ENCODE results near the gene SPEF2.
"Not testable (repeated sequence)": the region's sequence is repeated elsewhere in the genome, so short reads cannot be mapped to it uniquely, and the experiment has no call there.

SPEF2 gene

DNA sequence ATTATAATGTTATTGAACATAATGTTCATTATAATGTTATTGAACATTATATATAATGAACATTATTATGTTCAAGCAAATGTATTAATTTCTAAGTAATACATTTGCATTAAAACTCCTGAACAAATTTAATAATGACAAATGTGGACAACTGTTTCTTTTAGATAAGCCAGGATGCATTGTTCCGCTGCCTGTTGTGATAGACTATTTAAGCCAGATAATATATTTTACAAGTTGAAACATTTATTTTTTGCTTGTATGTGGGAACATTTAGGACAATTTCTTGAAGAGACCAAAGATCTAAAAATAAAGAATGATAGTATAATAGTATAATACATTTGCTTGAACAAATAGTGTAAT is 54.6 kb downstream of the SPEF2 start:
- not testable (repeated sequence) for H3K27ac Mint-ChIP-seq; DNase-seq (ENCODE audit: low spot score in 2 of 2); H3K9me3 Mint-ChIP-seq; ATAC-seq; H3K4me3 Mint-ChIP-seq
- Mint-ChIP-seq H3K4me1 (peaks cover 51% of the 10 kb centered on the region), H3K36me3 (peaks cover 17% of the 10 kb centered on the region)

DNA sequence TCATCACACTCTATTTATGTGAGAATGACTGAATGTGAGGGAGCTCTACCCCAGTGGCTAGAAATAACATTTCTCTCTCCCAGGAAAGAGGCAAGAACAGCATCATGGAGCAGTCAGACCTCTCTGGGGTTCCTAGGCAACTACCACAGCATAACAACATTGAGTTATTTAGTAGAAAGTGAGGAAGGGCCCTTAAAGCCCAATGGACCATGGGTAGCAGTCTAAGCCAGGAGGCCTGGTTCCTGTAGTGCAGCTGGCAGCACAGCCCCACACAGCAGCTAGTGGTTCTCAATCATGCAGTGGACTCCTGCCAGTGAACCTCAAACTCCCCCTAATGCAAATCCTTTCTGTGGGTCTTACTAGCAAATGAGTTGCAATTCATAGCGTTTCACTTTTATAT is 55.3 kb downstream of the SPEF2 start:
- ATAC-seq: peak; percentile 85
- Mint-ChIP-seq H3K4me3 (no peak overlapping the region), H3K27ac (peak overlapping the region; percentile 75), H3K9me3 (no peaks in the 10 kb centered on the region), H3K36me3 (peaks cover 12% of the 10 kb centered on the region), H3K4me1 (peaks cover 51% of the 10 kb centered on the region)
- peak in 1 of 2 donors; percentile 58 for DNase-seq (ENCODE audit: low spot score in 2 of 2)

DNA sequence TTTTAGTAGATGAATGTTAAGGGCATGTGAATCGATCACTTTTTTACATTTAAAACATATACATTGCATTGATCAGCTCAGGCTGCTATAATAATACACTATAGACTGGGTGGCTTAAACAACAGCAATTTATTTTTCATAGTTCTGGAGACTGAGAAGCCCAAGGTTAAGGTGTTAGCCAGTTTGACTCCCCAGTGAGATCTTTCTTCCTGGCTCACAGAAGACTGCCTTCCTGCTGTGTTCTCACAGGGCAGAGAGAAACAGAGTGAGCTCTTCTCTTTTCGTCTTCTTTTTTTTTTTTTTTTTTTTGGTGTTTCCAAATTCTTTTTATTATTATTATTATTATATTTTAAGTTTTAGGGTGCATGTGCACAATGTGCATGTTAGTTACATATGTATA is 56.4 kb downstream of the SPEF2 start:
- ATAC-seq (no peak), DNase-seq (ENCODE audit: low spot score in 2 of 2) (no peak)
- Mint-ChIP-seq H3K9me3 (no peaks in the 10 kb centered on the region), H3K36me3 (peaks cover 6% of the 10 kb centered on the region), H3K4me1 (peaks cover 42% of the 10 kb centered on the region), H3K27ac (peak overlapping the region; percentile 75), H3K4me3 (no peak overlapping the region)

DNA sequence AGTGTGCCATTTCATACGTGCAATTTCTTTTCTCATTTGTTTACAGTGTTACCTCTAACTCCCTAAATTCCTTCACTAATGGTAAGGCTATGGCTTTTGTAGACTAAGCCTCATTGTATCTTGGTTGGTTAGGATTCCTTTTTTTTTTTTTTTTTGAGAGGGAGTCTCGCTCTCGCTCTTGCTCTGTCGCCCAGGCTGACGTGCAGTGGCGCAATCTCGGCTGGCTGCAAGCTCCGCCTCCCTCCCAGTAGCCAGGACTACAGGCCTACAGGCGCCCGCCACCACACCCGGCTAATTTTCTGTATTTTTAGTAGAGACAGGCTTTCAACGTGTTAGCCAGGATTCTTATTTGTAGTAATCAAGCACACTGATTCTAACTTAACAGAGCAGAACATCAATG is 57.7 kb downstream of the SPEF2 start:
- ATAC-seq (no peak), DNase-seq (ENCODE audit: low spot score in 2 of 2) (no peak)
- no peak overlapping the region for H3K4me3 Mint-ChIP-seq
- H3K36me3 Mint-ChIP-seq: no peaks in the 10 kb centered on the region
- H3K9me3 Mint-ChIP-seq: no peaks in the 10 kb centered on the region
- H3K4me1 Mint-ChIP-seq: peaks cover 31% of the 10 kb centered on the region
- H3K27ac Mint-ChIP-seq: no peak overlapping the region

DNA sequence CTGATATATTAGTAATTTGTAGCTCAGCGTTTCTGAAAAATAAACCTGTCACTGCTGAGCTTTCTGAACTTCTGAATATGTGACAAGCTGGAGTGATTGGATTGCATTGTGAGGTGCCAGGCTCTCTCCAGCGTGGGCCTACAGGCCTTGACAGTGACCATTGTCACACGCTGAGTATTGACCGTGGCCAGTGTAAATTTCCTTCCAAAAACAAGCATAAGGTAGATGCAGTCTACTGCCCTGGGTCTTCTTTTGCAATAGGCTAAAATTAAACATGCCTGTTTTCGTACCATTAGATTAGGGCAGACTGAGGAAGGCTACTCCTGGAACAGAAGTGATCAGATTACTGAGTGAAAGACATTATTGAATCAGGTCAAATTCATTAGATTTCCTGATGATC is 60.2 kb downstream of the SPEF2 start:
- DNase-seq (ENCODE audit: low spot score in 2 of 2): no peak
- H3K27ac Mint-ChIP-seq: no peak overlapping the region
- H3K9me3 Mint-ChIP-seq: no peaks in the 10 kb centered on the region
- H3K4me3 Mint-ChIP-seq: no peak overlapping the region
- peaks cover 17% of the 10 kb centered on the region for H3K4me1 Mint-ChIP-seq
- no peaks in the 10 kb centered on the region for H3K36me3 Mint-ChIP-seq
- no peak for ATAC-seq

DNA sequence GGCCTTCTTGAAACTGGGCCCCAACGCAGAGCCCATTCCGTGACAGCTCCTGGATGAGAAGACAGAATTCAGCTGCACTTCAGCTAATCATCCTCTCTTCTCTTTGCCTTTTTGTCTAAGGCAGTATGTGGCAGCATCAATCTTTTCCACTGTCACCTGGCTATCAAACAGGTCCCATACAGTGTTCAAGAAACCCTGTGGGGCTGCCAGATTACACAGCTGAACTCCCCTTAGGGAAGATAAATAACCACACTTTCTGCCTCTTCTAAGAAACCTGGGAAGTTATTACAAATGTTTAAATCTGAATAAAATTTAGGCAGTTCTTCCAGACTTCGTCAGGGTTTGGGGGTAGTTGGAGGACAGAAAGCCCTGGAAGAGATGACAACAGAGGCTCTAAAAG is 61.0 kb downstream of the SPEF2 start:
- Mint-ChIP-seq H3K9me3 (no peaks in the 10 kb centered on the region), H3K4me3 (no peak overlapping the region), H3K4me1 (peaks cover 9% of the 10 kb centered on the region), H3K36me3 (no peaks in the 10 kb centered on the region), H3K27ac (no peak overlapping the region)
- ATAC-seq (no peak), DNase-seq (ENCODE audit: low spot score in 2 of 2) (no peak)

DNA sequence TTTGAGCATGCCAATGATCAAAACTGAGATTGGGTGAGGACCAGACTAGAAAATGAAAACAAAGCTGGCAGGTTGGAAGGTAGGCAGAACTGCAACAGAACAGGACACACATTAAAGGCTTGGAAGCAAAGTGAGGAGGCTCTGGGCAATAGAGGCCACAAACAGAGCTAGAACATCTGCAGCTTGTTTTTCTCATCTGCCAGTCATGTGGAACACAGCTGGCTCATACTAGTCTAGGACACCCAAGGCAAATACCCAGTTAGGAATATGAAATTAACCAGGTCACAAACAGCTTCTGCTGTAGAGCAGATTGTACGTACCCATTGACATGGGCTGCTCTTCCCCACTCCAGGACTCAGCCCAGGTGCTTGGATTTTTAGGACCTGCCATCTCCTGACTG is 61.7 kb downstream of the SPEF2 start:
- H3K4me1 Mint-ChIP-seq: peaks cover 4% of the 10 kb centered on the region
- no peaks in the 10 kb centered on the region for H3K9me3 Mint-ChIP-seq
- DNase-seq (ENCODE audit: low spot score in 2 of 2): no peak
- no peaks in the 10 kb centered on the region for H3K36me3 Mint-ChIP-seq
- H3K4me3 Mint-ChIP-seq: no peak overlapping the region
- ATAC-seq: no peak
- no peak overlapping the region for H3K27ac Mint-ChIP-seq

DNA sequence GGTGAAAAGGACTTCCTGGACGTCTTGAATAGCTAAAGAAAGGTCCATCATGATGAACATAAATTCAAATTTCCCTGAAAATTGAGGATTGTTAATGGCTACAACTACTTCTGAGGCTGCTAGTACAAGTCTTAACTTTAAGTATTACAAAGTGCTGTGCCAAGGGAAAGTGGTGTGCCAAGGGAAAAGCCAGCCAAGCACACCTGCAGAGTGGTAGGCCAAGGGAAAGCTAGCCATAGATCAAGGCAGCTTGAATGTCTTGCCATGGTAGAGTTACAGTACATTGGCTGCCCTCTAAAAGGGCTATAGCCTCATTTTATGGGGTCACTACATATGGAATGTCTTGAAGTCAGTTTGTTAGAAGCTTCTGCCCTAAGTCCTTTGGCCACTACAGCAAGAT is 64.2 kb downstream of the SPEF2 start:
- no peaks in the 10 kb centered on the region for H3K4me1 Mint-ChIP-seq
- H3K36me3 Mint-ChIP-seq: no peaks in the 10 kb centered on the region
- ATAC-seq: no peak
- no peaks in the 10 kb centered on the region for H3K9me3 Mint-ChIP-seq
- no peak for DNase-seq (ENCODE audit: low spot score in 2 of 2)
- H3K27ac Mint-ChIP-seq: no peak overlapping the region
- no peak overlapping the region for H3K4me3 Mint-ChIP-seq

DNA sequence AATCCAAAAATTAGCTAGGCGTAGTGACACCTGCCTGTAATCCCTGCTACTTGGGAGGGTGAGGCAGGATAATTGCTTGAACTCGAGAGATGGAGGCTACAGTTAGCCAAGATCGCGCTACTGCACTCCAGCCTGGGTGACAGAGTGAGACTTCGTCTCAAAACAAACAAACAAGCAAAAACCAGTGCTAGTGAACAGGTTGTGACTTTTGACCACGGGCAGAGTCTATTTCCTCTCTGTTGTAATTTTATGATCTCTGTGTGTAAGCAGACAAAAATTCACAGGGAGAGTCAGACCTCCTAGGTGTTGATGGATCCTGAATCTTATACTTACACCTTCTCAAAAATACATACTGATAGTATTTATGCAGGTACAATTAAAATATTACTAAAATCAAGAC is 65.8 kb downstream of the SPEF2 start:
- no peaks in the 10 kb centered on the region for H3K36me3 Mint-ChIP-seq
- no peaks in the 10 kb centered on the region for H3K4me1 Mint-ChIP-seq
- H3K9me3 Mint-ChIP-seq: no peaks in the 10 kb centered on the region
- ATAC-seq (no peak), DNase-seq (ENCODE audit: low spot score in 2 of 2) (no peak)
- no peak overlapping the region for H3K4me3 Mint-ChIP-seq
- no peak overlapping the region for H3K27ac Mint-ChIP-seq

DNA sequence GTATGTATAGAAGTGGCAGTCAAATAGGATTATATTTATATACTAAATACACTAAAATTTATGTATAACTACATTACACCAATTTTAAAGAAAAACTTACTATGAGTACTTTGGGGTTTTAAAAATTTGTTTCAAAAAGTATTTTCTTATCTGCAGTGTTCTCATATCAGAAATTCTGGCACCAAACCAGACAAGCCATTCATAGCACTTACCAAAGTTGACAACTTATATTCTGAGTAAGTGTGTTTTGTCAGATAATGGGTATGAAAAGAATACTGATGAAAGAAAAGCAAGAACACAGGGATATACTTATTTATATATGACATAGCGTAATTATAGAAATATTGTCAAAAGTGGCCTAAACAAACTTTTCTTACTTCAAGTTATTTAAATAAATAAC is 67.5 kb downstream of the SPEF2 start:
- DNase-seq (ENCODE audit: low spot score in 2 of 2) (no peak), ATAC-seq (no peak)
- Mint-ChIP-seq H3K27ac (no peak overlapping the region), H3K4me3 (no peak overlapping the region), H3K36me3 (no peaks in the 10 kb centered on the region), H3K4me1 (no peaks in the 10 kb centered on the region), H3K9me3 (no peaks in the 10 kb centered on the region)

DNA sequence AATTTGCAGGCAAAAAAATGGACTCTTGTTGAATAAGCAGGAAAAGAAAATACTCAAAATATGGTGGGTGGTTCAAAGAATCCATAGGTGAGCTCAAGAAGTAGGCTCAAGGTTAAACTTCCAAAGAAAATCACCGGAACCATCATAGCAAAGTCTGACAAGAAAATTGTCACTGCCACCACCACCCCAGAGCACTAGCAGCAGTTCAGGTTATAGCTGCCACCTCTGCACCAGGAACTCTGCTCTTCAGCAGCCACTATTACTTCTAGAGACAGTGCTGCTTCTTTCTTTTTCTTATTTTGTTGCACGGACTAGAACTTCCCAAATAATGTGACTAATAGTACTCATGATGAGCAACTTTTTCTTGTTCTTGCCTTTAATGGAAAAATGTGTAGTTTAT is 70.3 kb downstream of the SPEF2 start:
- DNase-seq (ENCODE audit: low spot score in 2 of 2): no peak
- no peak for ATAC-seq
- Mint-ChIP-seq H3K9me3 (no peaks in the 10 kb centered on the region), H3K4me3 (no peak overlapping the region), H3K4me1 (no peaks in the 10 kb centered on the region), H3K36me3 (peaks cover 5% of the 10 kb centered on the region), H3K27ac (no peak overlapping the region)

DNA sequence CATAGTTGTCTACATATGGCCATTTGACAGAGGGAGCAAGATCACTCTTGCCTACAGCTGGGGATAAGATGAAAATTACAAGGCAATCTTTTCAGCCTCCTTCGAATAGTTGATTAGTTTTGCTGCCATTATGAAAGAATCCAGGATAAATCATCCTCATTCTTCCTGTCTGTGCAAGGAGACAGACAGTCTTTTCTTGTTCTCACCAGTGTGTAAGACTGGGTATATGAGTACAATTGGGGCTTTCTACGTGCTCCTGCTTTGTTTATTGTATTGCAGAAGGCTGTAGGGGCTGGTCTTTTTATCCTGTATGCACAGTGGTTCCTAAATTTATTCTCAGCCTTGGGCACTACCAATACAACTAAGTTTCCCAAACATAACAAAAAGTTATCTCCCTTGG is 76.8 kb downstream of the SPEF2 start:
- no peaks in the 10 kb centered on the region for H3K4me1 Mint-ChIP-seq
- no peak overlapping the region for H3K27ac Mint-ChIP-seq
- ATAC-seq (no peak), DNase-seq (ENCODE audit: low spot score in 2 of 2) (no peak)
- peaks cover 5% of the 10 kb centered on the region for H3K36me3 Mint-ChIP-seq
- no peak overlapping the region for H3K4me3 Mint-ChIP-seq
- H3K9me3 Mint-ChIP-seq: no peaks in the 10 kb centered on the region

DNA sequence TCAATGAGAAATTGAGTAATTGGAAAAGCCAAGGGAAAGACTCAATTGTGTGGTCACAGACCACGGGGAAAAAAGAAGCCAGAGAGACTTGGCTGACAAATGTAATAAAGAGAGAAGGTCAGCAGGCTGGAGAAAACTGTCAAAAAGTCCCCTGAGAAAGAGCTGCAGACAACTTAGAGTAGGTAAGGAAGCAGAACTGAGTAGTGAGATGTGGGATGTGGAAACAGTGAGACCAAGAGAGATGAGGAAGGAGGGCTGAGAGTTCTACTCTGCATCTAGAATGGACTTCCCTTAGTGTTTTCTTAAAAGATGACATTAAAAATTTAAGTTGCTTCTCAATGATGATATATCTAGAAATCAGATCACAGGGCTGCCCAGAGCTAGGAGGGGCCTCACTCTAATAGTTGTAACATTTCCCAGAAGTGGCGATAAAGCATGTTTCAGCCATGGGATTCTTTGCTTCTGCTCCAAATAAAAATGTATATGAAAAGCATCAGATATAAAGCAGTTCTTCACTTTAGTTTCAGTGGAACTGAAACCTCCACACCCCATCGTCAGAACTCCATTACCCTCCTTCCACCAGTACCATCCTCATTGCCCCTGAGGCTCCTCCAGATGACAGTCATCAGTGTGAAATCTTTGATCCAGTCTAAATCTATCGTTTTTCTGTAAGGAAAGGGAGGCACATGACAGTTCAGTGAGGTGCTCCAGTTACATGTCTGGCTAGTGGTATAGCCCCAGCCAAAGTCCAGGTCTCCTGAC is 80.6 kb downstream of the SPEF2 start:
- DNase-seq (ENCODE audit: low spot score in 2 of 2): no peak
- Mint-ChIP-seq H3K4me3 (no peak overlapping the region), H3K4me1 (no peaks in the 10 kb centered on the region), H3K9me3 (no peaks in the 10 kb centered on the region), H3K36me3 (no peaks in the 10 kb centered on the region), H3K27ac (no peak overlapping the region)
- ATAC-seq: no peak

DNA sequence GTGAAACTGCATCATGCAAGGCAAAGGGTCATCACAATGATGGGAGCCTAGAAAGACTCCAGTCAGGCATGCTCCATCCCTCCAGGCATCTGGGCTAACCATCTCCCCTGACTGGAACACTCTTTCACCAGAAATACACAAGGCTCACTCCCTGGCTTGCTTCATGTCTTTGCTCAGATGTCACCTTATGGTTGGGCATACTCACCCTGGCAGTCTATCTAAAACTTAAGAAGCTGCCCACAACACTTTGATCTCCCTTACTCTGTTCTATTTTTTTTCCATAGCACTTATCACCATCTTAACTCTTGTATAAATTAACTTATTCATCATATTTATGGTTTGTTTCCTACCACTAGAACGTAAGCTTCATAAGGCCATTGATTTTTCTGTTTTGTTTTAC is 90.0 kb downstream of the SPEF2 start:
- no peaks in the 10 kb centered on the region for H3K4me1 Mint-ChIP-seq
- H3K4me3 Mint-ChIP-seq: no peak overlapping the region
- H3K36me3 Mint-ChIP-seq: no peaks in the 10 kb centered on the region
- DNase-seq (ENCODE audit: low spot score in 2 of 2) (no peak), ATAC-seq (no peak)
- H3K27ac Mint-ChIP-seq: no peak overlapping the region
- peaks cover 6% of the 10 kb centered on the region for H3K9me3 Mint-ChIP-seq

DNA sequence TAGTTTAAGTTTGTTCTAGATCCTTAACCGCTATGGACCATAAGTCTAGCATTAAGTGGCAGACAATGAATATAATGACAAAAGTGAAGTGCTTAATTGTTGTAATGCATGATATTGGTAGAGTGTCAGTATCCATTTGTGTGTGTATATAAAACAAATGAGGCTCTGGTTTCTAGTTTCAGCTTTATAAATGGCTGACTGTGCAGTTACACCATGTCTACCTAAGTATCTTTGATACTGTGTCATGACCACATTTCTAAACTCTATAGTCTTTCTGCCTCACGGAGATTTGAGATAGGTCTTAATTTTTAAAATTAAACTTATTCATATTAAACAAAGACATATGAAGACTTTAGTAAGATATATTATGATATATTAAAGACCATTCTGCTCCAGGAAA is 92.0 kb downstream of the SPEF2 start:
- no peaks in the 10 kb centered on the region for H3K4me1 Mint-ChIP-seq
- no peak overlapping the region for H3K4me3 Mint-ChIP-seq
- no peak for DNase-seq (ENCODE audit: low spot score in 2 of 2)
- no peaks in the 10 kb centered on the region for H3K36me3 Mint-ChIP-seq
- H3K27ac Mint-ChIP-seq: no peak overlapping the region
- ATAC-seq: no peak
- peaks cover 6% of the 10 kb centered on the region for H3K9me3 Mint-ChIP-seq

DNA sequence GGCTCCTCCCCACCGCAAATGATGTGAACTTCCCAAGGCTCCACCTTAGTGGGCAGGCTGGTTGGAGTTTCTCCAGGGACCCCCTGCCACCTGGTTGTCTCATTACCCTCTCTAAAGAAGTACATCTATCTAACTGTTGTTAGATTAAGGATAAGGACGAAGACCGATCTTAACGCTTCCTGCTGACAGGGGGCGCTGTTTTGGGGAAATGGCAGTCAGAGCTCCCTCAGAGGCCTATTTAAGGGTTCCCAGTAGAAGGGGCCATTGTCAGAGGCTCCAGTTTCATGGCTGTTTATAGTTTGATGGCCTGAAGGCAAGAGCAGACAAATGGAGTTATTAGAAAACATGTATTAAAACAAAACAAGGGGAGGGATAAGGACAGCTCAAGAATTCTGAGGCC is 100.1 kb downstream of the SPEF2 start:
- Mint-ChIP-seq H3K4me3 (no peak overlapping the region), H3K27ac (no peak overlapping the region), H3K4me1 (no peaks in the 10 kb centered on the region), H3K36me3 (no peaks in the 10 kb centered on the region), H3K9me3 (no peaks in the 10 kb centered on the region)
- DNase-seq (ENCODE audit: low spot score in 2 of 2): no peak
- no peak for ATAC-seq

DNA sequence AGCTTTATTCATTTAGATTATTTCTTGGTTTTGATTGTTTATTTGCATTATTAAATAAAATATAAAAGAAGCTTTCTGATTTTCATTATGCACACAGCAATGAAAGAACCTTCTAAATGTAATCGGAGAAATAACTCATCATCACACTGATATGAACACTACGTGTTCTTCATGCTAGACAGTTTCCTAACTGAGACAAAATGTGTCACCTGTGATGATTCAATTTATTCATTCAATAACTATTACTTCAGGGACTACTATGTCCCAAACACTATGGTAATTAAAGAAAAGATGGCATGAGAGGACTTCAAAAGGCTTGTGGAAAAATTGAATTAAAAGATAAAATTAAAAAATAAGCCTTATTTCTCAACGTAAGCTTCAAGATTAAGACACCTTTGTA is 118.1 kb downstream of the SPEF2 start:
- ATAC-seq (peak; percentile 56), DNase-seq (ENCODE audit: low spot score in 2 of 2) (no peak)
- H3K4me1 Mint-ChIP-seq: peaks cover 24% of the 10 kb centered on the region
- no peak overlapping the region for H3K4me3 Mint-ChIP-seq
- no peaks in the 10 kb centered on the region for H3K36me3 Mint-ChIP-seq
- H3K9me3 Mint-ChIP-seq: peaks cover 3% of the 10 kb centered on the region
- H3K27ac Mint-ChIP-seq: no peak overlapping the region

Data from stimulated activated effector memory CD8-positive, alpha-beta T cell treated with anti-CD3 and anti-CD28 coated beads, Interleukin-12 subunit alpha, Interleukin-12 subunit beta, amount 100 ng/mL, for 72 hours (primary cell).